OCI-LY7 (cell line): ENCODE results near the gene ANGPTL7. TPM values are rescaled to one million over a fixed set of nuclear protein-coding genes. Genes with fewer than 3 reads are reported as not detected.

Experiments
- BruUV-seq: library from RNA; stranded (reverse); fragments of 400-500 nt; replicated peaks from 2 replicates; lab custom pipeline; 2021; lab: Mats Ljungman, UMichigan
- CTCF ChIA-PET: fragments of 300-600 bp; sonication (Branson Sonifier 250); formaldehyde crosslinking; loops from one replicate; lab custom pipeline; 2022; ENCODE audit warnings: antibody characterized with exemption; ENCODE audit not compliant: unreplicated experiment; lab: Charles Lee
- POLR2A ChIA-PET: fragments of 300-600 bp; sonication (Branson Sonifier 250); formaldehyde crosslinking; loops from one replicate; lab custom pipeline; 2022; ENCODE audit warnings: antibody characterized with exemption; lab: Charles Lee
- DNase-seq: peaks from one replicate; pipeline ENCODE4 v3.0.0-alpha.2; 2015; ENCODE audit warnings: low spot score
- H2AFZ ChIP-seq: fragments of 200-600 bp; sonication (generic), shearing (Covaris generic); 2 replicates; pipeline ENCODE4 v1.6.1; 2014; ENCODE audit warnings: mild to moderate bottlenecking, antibody characterized with exemption, low read length, moderate library complexity
- H3K27ac ChIP-seq: fragments of 200-600 bp; sonication (generic); 2 replicates; pipeline ENCODE4 v1.5.1; 2014; ENCODE audit warnings: mixed run types, low read depth, mild to moderate bottlenecking, moderate library complexity, low read length, inconsistent platforms; ENCODE audit not compliant: poor library complexity, severe bottlenecking
- H3K36me3 ChIP-seq: fragments of 200-600 bp; sonication (generic); 2 replicates; pipeline ENCODE4 v1.6.1; 2014; ENCODE audit warnings: mild to moderate bottlenecking, antibody characterized with exemption, low read length, moderate library complexity, mixed read lengths; ENCODE audit not compliant: insufficient read depth
- H3K4me1 ChIP-seq: fragments of 200-600 bp; sonication (generic); 2 replicates; pipeline ENCODE4 v1.5.1; 2014; ENCODE audit warnings: mild to moderate bottlenecking, low read length; ENCODE audit not compliant: insufficient read depth, poor library complexity, severe bottlenecking
- H3K4me2 ChIP-seq: fragments of 200-600 bp; sonication (generic); 2 replicates; pipeline ENCODE4 v1.6.1; 2014; ENCODE audit warnings: mild to moderate bottlenecking, low read length
- H3K4me3 ChIP-seq: fragments of 200-600 bp; sonication (generic); 2 replicates; pipeline ENCODE4 v1.5.1; 2014; ENCODE audit warnings: mild to moderate bottlenecking, low read depth, low read length; ENCODE audit not compliant: poor library complexity, severe bottlenecking
- H3K79me2 ChIP-seq: fragments of 200-600 bp; sonication (generic); 2 replicates; pipeline ENCODE4 v1.6.1; 2016; ENCODE audit warnings: low read depth, mild to moderate bottlenecking, low read length, moderate library complexity, mixed read lengths; ENCODE audit not compliant: insufficient read depth
- H3K9me2 ChIP-seq: fragments of 200-600 bp; sonication (generic); 2 replicates; pipeline ENCODE4 v1.6.1; 2016; ENCODE audit warnings: mild to moderate bottlenecking, low read length, mixed read lengths; ENCODE audit not compliant: insufficient read depth
- H3K9me3 ChIP-seq: fragments of 200-600 bp; sonication (generic); 2 replicates; pipeline ENCODE4 v1.6.1; 2014; ENCODE audit warnings: mild to moderate bottlenecking, mixed run types, low read length, mixed read lengths
- H4K20me1 ChIP-seq: fragments of 200-600 bp; sonication (generic); 2 replicates; pipeline ENCODE4 v1.6.1; 2014; ENCODE audit warnings: mild to moderate bottlenecking, antibody characterized with exemption, low read length, moderate library complexity, mixed read lengths; ENCODE audit not compliant: insufficient read depth
- CTCF ChIP-seq: fragments of 200-600 bp; sonication (generic); conservative IDR thresholded peaks from 2 replicates; pipeline ENCODE4 v1.5.1; 2014; ENCODE audit warnings: mild to moderate bottlenecking, antibody characterized with exemption, low read length, moderate library complexity, mixed read lengths
- EZH2phosphoT487 ChIP-seq: fragments of 200-600 bp; sonication (generic); IDR thresholded peaks from 2 replicates; pipeline ENCODE4 v1.6.1; 2018; ENCODE audit warnings: low read depth, borderline replicate concordance, mild to moderate bottlenecking, mixed run types, antibody characterized with exemption, low read length, moderate library complexity, mixed read lengths
- intact Hi-C: fragments of 100-400 bp; cut with micrococcal nuclease; formaldehyde crosslinking; loops from one replicate; pipeline ENCODE4 v1.10.0; 2022; ENCODE audit not compliant: unreplicated experiment
- total RNA-seq, 2 experiments: library from RNA; depleted of rRNA in 1 of 2; stranded (reverse); fragments of >200 nt in 1 of 2; shearing (Covaris generic) in 1 of 2; gene quantifications; 2 replicates each; pipeline ENCODE4 v1.2.3, GENCODE V29; 2014 to 2022

ANGPTL7 gene
- total RNA-seq, 2 experiments from 2014 or later = not detected

- H2AFZ ChIP-seq = no peak overlapping the region
- CTCF ChIA-PET = no interaction called here
- intact Hi-C loops = no loop called here
- H3K27ac ChIP-seq = no peak overlapping the region
- no peaks in the 10 kb centered on the region for H3K9me2 ChIP-seq
- no peaks in the 10 kb centered on the region for H4K20me1 ChIP-seq
- H3K79me2 ChIP-seq = no peaks in the 10 kb centered on the region
- peaks cover 77% of the 10 kb centered on the region for H3K36me3 ChIP-seq
- H3K4me3 ChIP-seq = no peak overlapping the region
- H3K9me3 ChIP-seq = no peaks in the 10 kb centered on the region
- TF ChIP-seq EZH2phosphoT487 (no peak), CTCF (no peak)
- DNase-seq = no peak
- H3K4me2 ChIP-seq = no peak overlapping the region
- POLR2A ChIA-PET = interaction anchor here (0.7 kb wide), 1 partner anchor 11 kb away, joined by 3 read pairs; no protein-coding TSS in a partner anchor
- H3K4me1 ChIP-seq = peaks cover 11% of the 10 kb centered on the region
- TSS peak; percentile 9 for BruUV-seq
Observed at GRCh38 chr1:11143401-11143800, 45.8 kb upstream of the ANGPTL7 start.

GRCh38 chr1:11143907-11144306 is 45.2 kb upstream of the ANGPTL7 start:
- Histone ChIP-seq H3K27ac (no peak overlapping the region), H3K4me3 (no peak overlapping the region), H4K20me1 (no peaks in the 10 kb centered on the region), H3K36me3 (peaks cover 76% of the 10 kb centered on the region), H3K4me1 (peaks cover 11% of the 10 kb centered on the region), H3K79me2 (no peaks in the 10 kb centered on the region), H3K4me2 (0 out of 2 replicates have a peak overlapping the region, but pooled peaks have one; percentile 8), H3K9me3 (no peaks in the 10 kb centered on the region), H3K9me2 (no peaks in the 10 kb centered on the region), H2AFZ (no peak overlapping the region)
- TF ChIP-seq EZH2phosphoT487 (no peak), CTCF (no peak)
- CTCF ChIA-PET = no interaction called here
- DNase-seq = peak; percentile 48
- no TSS peak for BruUV-seq
- POLR2A ChIA-PET = interaction anchor here (0.6 to 0.7 kb wide), 2 partner anchors 12 to 207 kb away, joined by 3 to 4 read pairs; no protein-coding TSS in a partner anchor
- intact Hi-C loops = no loop called here

- Histone ChIP-seq H3K36me3 (peaks cover 78% of the 10 kb centered on the region), H3K9me3 (no peaks in the 10 kb centered on the region), H3K4me1 (peaks cover 11% of the 10 kb centered on the region), H3K79me2 (no peaks in the 10 kb centered on the region), H4K20me1 (no peaks in the 10 kb centered on the region), H3K4me2 (no peak overlapping the region), H3K27ac (no peak overlapping the region), H2AFZ (no peak overlapping the region), H3K9me2 (no peaks in the 10 kb centered on the region), H3K4me3 (no peak overlapping the region)
- no TSS peak for BruUV-seq
- intact Hi-C loops = no loop called here
- no peak for DNase-seq
- POLR2A ChIA-PET = interaction anchor here (0.6 kb wide), 1 partner anchor 208 kb away, joined by 4 read pairs; no protein-coding TSS in a partner anchor
- TF ChIP-seq CTCF (no peak), EZH2phosphoT487 (no peak)
- CTCF ChIA-PET = no interaction called here
Observed at GRCh38 chr1:11144570-11145256, 44.4 kb upstream of the ANGPTL7 start.
